Gastrocnemius medialis (tissue), 4 donors: Measurements from ENCODE around the gene TBC1D8.

ENCODE experiments used
- CTCF ChIP-seq, 5 experiments: fragments of 450-650 bp in 3 of 5; fragments of 200-600 bp in 2 of 5; sonication (generic) in 2 of 5; IDR thresholded peaks in 4 of 5; conservative IDR thresholded peaks in 1 of 5; 1 replicate in 4 of 5; 2 replicates in 1 of 5; pipeline ENCODE4 v1.5.1; 2016 to 2019; ENCODE audit warnings: antibody characterized with exemption in 5 of 5, mild to moderate bottlenecking in 3 of 5, moderate library complexity in 3 of 5
- POLR2A ChIP-seq, 2 donors: fragments of 450-650 bp; IDR thresholded peaks; one replicate each; pipeline ENCODE4 v1.6.1; 2017; ENCODE audit warnings: antibody characterized with exemption in 2 of 2, mild to moderate bottlenecking in 2 of 2, moderate library complexity in 2 of 2

GRCh38 chr2:101111262-101111838 is 39.8 kb downstream of the TBC1D8 start:
- TF ChIP-seq CTCF (IDR thresholded peaks at IDR 0.05 in 4 of 5, conservative IDR thresholded peaks at IDR 0.05 in 1 of 5) (no peak), POLR2A (IDR thresholded peaks at IDR 0.05) (peak in 1 of 2 donors; percentile 55)
